GM19324 (cell line): ENCODE data around the gene NANOGP8.

ENCODE experiments used
- ATAC-seq: cut with Tn5 transposase; IDR thresholded peaks from one replicate; pipeline ENCODE4 v1.9.1; 2021; ENCODE audit warnings: mild to moderate bottlenecking, moderate library complexity; ENCODE audit not compliant: unreplicated experiment, low FRiP score

Gene NANOGP8

GRCh38 chr15:35061825-35062737 is 23.0 kb downstream of the NANOGP8 start:
- ATAC-seq: no peak

GRCh38 chr15:35061161-35061824 is 23.8 kb downstream of the NANOGP8 start:
- no peak for ATAC-seq

- no peak for ATAC-seq
Measured at GRCh38 chr15:35060591-35060990, 24.5 kb downstream of the NANOGP8 start.

GRCh38 chr15:35058534-35059054 is 26.5 kb downstream of the NANOGP8 start:
- ATAC-seq: no peak

- no peak for ATAC-seq
Measured at GRCh38 chr15:35055416-35056105, 29.5 kb downstream of the NANOGP8 start.

GRCh38 chr15:35054380-35054779 is 30.7 kb downstream of the NANOGP8 start:
- ATAC-seq: no peak

- ATAC-seq: no peak
Measured at GRCh38 chr15:35047996-35048395, 37.1 kb downstream of the NANOGP8 start.

- ATAC-seq: no peak
Measured at GRCh38 chr15:35047528-35047927, 37.6 kb downstream of the NANOGP8 start.

- no peak for ATAC-seq
Measured at GRCh38 chr15:35043373-35044095, 41.6 kb downstream of the NANOGP8 start.

- ATAC-seq: no peak
Measured at GRCh38 chr15:35040339-35041255, 44.5 kb downstream of the NANOGP8 start.

GRCh38 chr15:35038626-35039451 is 46.3 kb downstream of the NANOGP8 start:
- ATAC-seq: no peak
